ENCODE results near the gene TRAPPC14.

The TRAPPC14 gene

GRCh38 chr7:100119970-100120732, 38.4 kb downstream of the TRAPPC14 start:
- Histone ChIP-seq H3K9me3 (ENCODE audit: low read length) (no peaks in the 10 kb centered on the region), H3K4me3 (ENCODE audit: low read length) (peak overlapping the region; percentile 70), H3K27me3 (ENCODE audit: insufficient read depth, low read length) (no peaks in the 10 kb centered on the region), H2AFZ (ENCODE audit: low read depth, low read length) (peak overlapping the region; percentile 51), H3K4me1 (ENCODE audit: insufficient read depth, low read length) (peaks cover 12% of the 10 kb centered on the region), H3K36me3 (ENCODE audit: insufficient read depth, low read length) (peaks cover 8% of the 10 kb centered on the region)

GRCh38 chr7:100119072-100119969, 39.2 kb downstream of the TRAPPC14 start, which contains the start of the genes CNPY4 and TAF6:
Gene CNPY4 (plus strand): TSS chr7:100119634. CDS start chr7:100119745, 111 bp downstream.
Gene TAF6 (minus strand): TSS chr7:100119358. CDS start chr7:100114209, 5,149 bp downstream.
- Histone ChIP-seq H3K4me1 (ENCODE audit: insufficient read depth, low read length) (peaks cover 12% of the 10 kb centered on the region), H3K9me3 (ENCODE audit: low read length) (no peaks in the 10 kb centered on the region), H3K4me3 (ENCODE audit: low read length) (peak within 1 kb of the TSS; percentile 70), H2AFZ (ENCODE audit: low read depth, low read length) (peak within 1 kb of the TSS; percentile 51), H3K27me3 (ENCODE audit: insufficient read depth, low read length) (no peaks in the 10 kb centered on the region), H3K36me3 (ENCODE audit: insufficient read depth, low read length) (peaks cover 11% of the 10 kb centered on the region)

DNA sequence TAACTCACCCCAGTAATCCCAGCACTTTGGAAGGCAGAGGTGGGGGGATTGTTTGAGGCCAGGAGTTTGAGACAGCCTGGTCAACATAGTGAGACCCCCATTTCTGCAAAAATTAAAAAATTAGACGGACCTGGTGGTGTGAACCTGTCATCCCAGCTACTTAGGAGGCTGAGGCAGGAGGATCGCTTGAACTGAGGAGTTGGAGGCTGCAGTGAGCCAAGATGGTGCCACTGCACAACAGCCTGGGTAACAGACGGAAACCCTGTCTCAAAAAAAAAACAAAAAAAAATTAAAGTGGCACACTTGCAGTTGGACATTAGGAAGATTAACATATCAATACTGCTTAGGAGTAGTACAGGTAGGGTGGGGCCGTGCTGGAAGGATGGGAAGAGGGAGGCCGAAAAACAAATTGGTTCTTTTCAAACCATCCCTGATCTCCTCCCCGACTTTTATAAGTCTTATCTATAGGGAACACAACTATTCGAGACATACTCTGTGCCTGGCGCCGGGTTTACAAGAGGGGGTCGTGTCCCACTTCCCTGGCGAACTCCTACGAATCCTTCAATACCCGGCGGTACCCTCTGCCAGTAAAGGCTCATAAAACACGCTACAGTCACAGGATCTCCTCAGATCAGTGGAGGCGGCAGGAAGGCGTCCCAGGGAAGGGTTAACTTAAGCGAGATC, 40.0 kb downstream of the TRAPPC14 start:
- H2AFZ ChIP-seq (ENCODE audit: low read depth, low read length): peak overlapping the region; percentile 51
- peak overlapping the region; percentile 70 for H3K4me3 ChIP-seq (ENCODE audit: low read length)
- peaks cover 12% of the 10 kb centered on the region for H3K4me1 ChIP-seq (ENCODE audit: insufficient read depth, low read length)
- H3K9me3 ChIP-seq (ENCODE audit: low read length): no peaks in the 10 kb centered on the region
- H3K27me3 ChIP-seq (ENCODE audit: insufficient read depth, low read length): no peaks in the 10 kb centered on the region
- peaks cover 16% of the 10 kb centered on the region for H3K36me3 ChIP-seq (ENCODE audit: insufficient read depth, low read length)

DNA sequence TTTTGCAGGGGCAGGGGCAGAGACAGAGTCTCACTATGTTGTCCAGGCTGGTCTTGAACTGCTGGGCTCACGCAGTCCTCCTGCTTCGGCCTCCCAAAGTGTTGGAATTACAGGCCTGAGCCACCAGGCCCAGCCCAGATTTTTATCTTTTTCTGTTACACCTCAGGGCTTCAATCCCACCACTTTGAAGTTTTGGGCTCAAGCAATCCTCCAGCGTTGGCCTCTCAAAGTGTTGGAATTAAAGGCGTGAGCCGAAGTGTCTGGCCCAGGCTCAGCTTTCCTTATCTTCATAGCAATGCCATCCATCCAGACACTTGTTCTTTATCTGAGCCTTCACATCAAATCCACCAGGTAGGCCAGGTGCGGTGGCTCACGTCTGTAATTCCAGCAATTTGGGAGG, 43.5 kb downstream of the TRAPPC14 start:
- Histone ChIP-seq H3K36me3 (ENCODE audit: insufficient read depth, low read length) (peaks cover 43% of the 10 kb centered on the region), H3K27me3 (ENCODE audit: insufficient read depth, low read length) (no peaks in the 10 kb centered on the region), H3K4me3 (ENCODE audit: low read length) (no peak overlapping the region), H3K9me3 (ENCODE audit: low read length) (no peaks in the 10 kb centered on the region), H2AFZ (ENCODE audit: low read depth, low read length) (no peak overlapping the region), H3K4me1 (ENCODE audit: insufficient read depth, low read length) (peaks cover 6% of the 10 kb centered on the region)

DNA sequence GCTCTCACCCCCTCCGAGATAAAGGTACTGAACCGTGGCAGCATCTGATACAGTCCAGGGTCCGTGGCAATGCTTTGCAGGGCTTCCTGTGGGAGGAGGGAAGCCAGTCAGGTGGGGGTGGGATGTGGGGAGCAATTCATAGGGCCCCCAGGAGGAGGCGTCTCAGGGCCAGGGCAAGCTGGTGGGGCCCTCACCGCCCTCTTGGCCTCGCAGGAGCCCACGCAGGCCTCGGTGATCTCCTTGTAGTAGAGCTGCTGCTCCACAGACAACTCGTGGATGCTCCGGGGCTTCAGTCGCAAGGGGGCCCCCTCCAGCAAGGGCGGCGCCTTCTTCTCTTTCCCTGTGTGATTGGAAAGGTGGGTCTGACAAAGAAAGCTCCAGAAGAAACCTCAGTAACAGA, 46.6 kb downstream of the TRAPPC14 start:
- H3K36me3 ChIP-seq (ENCODE audit: insufficient read depth, low read length): peaks cover 66% of the 10 kb centered on the region

DNA sequence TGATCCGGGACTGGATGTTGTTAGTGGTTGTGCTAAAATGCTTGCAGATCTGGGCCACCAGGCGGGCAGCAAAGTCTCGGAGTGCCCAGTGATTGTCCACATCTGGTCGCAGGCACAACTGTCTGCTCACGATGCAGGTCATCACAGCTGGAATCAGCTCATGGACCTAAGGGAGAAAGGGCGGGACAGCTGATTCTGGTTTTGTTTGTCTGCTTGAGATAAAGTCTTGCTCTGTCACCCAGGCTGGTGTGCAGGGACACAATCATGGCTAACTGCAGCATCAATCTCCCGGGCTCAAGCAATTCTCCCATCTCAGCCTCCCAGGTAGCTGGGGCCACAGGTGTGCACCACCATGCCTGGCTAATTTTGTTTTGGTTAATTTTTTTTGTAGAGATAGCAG, 47.4 kb downstream of the TRAPPC14 start:
- H2AFZ ChIP-seq (ENCODE audit: low read depth, low read length): no peak overlapping the region
- no peak overlapping the region for H3K4me3 ChIP-seq (ENCODE audit: low read length)
- no peaks in the 10 kb centered on the region for H3K27me3 ChIP-seq (ENCODE audit: insufficient read depth, low read length)
- H3K9me3 ChIP-seq (ENCODE audit: low read length): no peaks in the 10 kb centered on the region
- no peaks in the 10 kb centered on the region for H3K4me1 ChIP-seq (ENCODE audit: insufficient read depth, low read length)
- H3K36me3 ChIP-seq (ENCODE audit: insufficient read depth, low read length): peaks cover 72% of the 10 kb centered on the region

More for the DNA sequence above, 46.6 kb downstream of the TRAPPC14 start:
- Histone ChIP-seq H2AFZ (ENCODE audit: low read depth, low read length) (no peak overlapping the region), H3K9me3 (ENCODE audit: low read length) (no peaks in the 10 kb centered on the region), H3K4me1 (ENCODE audit: insufficient read depth, low read length) (no peaks in the 10 kb centered on the region), H3K4me3 (ENCODE audit: low read length) (no peak overlapping the region), H3K27me3 (ENCODE audit: insufficient read depth, low read length) (no peaks in the 10 kb centered on the region)

GRCh38 chr7:100109521-100110163, 48.9 kb downstream of the TRAPPC14 start:
- Histone ChIP-seq H3K9me3 (ENCODE audit: low read length) (no peaks in the 10 kb centered on the region), H3K36me3 (ENCODE audit: insufficient read depth, low read length) (peaks cover 77% of the 10 kb centered on the region), H3K27me3 (ENCODE audit: insufficient read depth, low read length) (no peaks in the 10 kb centered on the region), H3K4me1 (ENCODE audit: insufficient read depth, low read length) (no peaks in the 10 kb centered on the region), H3K4me3 (ENCODE audit: low read length) (no peak overlapping the region), H2AFZ (ENCODE audit: low read depth, low read length) (no peak overlapping the region)

GRCh38 chr7:100107890-100108289, 50.6 kb downstream of the TRAPPC14 start:
- H3K36me3 ChIP-seq (ENCODE audit: insufficient read depth, low read length): peaks cover 65% of the 10 kb centered on the region
- no peak overlapping the region for H3K4me3 ChIP-seq (ENCODE audit: low read length)
- H2AFZ ChIP-seq (ENCODE audit: low read depth, low read length): no peak overlapping the region
- H3K4me1 ChIP-seq (ENCODE audit: insufficient read depth, low read length): no peaks in the 10 kb centered on the region
- no peaks in the 10 kb centered on the region for H3K27me3 ChIP-seq (ENCODE audit: insufficient read depth, low read length)
- H3K9me3 ChIP-seq (ENCODE audit: low read length): no peaks in the 10 kb centered on the region

DNA sequence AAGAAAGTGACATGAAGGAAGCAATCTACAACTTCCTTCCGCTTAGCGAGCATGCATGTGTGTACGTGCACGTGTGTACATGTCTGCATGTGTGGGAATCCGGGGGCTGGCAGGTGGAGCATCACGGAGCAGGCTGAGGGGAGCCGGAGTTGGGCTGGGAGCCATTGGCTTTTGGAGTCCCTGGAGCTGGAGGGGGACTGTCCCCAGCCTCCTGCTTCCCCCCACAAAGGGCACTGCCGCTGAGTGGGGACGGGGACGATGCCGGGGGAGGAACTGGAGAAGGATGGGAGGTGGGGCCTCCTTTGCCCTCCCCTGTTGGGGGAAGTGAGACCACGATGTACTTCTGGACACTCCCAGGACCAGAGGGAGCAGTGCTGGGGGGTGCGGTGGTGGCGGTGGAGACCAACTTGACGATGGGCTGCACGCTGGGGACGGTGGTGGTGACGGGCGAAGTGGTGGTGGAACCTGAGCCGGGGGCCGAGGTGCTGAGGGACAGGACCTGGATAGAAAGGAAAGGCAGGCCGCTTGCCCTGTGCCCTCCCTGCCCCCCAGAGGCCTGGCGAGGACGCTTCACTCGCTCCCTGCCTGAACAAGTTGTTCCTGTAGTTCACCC, 51.3 kb downstream of the TRAPPC14 start:
- H3K9me3 ChIP-seq (ENCODE audit: low read length): no peaks in the 10 kb centered on the region
- H3K36me3 ChIP-seq (ENCODE audit: insufficient read depth, low read length): peaks cover 61% of the 10 kb centered on the region

GRCh38 chr7:100106633-100107032, 51.9 kb downstream of the TRAPPC14 start:
- Histone ChIP-seq H3K36me3 (ENCODE audit: insufficient read depth, low read length) (peaks cover 55% of the 10 kb centered on the region), H2AFZ (ENCODE audit: low read depth, low read length) (no peak overlapping the region), H3K9me3 (ENCODE audit: low read length) (no peaks in the 10 kb centered on the region), H3K4me3 (ENCODE audit: low read length) (no peak overlapping the region), H3K4me1 (ENCODE audit: insufficient read depth, low read length) (peaks cover 5% of the 10 kb centered on the region), H3K27me3 (ENCODE audit: insufficient read depth, low read length) (no peaks in the 10 kb centered on the region)

More for the DNA sequence above, 51.3 kb downstream of the TRAPPC14 start:
- H3K4me1 ChIP-seq (ENCODE audit: insufficient read depth, low read length): peaks cover 5% of the 10 kb centered on the region
- H3K4me3 ChIP-seq (ENCODE audit: low read length): no peak overlapping the region
- H3K27me3 ChIP-seq (ENCODE audit: insufficient read depth, low read length): no peaks in the 10 kb centered on the region
- H2AFZ ChIP-seq (ENCODE audit: low read depth, low read length): no peak overlapping the region

DNA sequence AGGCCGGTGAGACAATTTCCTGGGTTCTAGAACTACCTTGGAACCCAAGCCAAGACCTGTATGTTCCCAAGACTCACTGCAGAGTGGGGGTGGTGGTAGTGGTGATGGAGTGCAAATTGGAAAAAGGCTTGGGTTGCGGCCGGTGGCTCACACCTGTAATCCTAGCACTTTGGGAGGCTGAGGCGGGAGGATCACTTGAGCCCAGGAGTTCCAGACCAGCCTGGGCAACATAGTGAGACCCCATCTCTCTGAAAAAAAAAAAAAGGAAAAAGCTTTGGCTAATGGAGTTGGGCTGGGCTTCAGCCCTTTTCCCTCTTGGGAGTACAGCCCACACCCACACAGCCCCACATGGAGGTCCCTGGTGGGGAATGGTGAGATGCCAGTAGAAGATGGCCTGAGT, 53.0 kb downstream of the TRAPPC14 start:
- Histone ChIP-seq H3K4me1 (ENCODE audit: insufficient read depth, low read length) (peaks cover 5% of the 10 kb centered on the region), H3K27me3 (ENCODE audit: insufficient read depth, low read length) (no peaks in the 10 kb centered on the region), H2AFZ (ENCODE audit: low read depth, low read length) (no peak overlapping the region), H3K36me3 (ENCODE audit: insufficient read depth, low read length) (peaks cover 44% of the 10 kb centered on the region), H3K4me3 (ENCODE audit: low read length) (no peak overlapping the region), H3K9me3 (ENCODE audit: low read length) (no peaks in the 10 kb centered on the region)

Data from neuron (in vitro differentiated cells).